ENCODE results near the gene CATSPERZ.
A peak's percentile ranks its signal among the peaks of the same experiment; 100 is the strongest.
"Not testable (repeated sequence)": the region's sequence is repeated elsewhere in the genome, so short reads cannot be mapped to it uniquely, and the experiment has no call there.

Gene CATSPERZ

GRCh38 chr11:64304032-64304315 lies 3.8 kb downstream of the CATSPERZ start:
- Mint-ChIP-seq H3K27ac (peak overlapping the region; percentile 98), H3K4me3 (peak overlapping the region; percentile 90), H3K9me3 (ENCODE audit: low read depth) (no peaks in the 10 kb centered on the region), H3K27me3 (peaks cover 5% of the 10 kb centered on the region), H3K36me3 (peaks cover 2% of the 10 kb centered on the region), H3K4me1 (ENCODE audit: low read depth) (peaks cover 37% of the 10 kb centered on the region)

GRCh38 chr11:64304316-64305072 lies 4.3 kb downstream of the CATSPERZ start:
- Mint-ChIP-seq H3K4me3 (peak overlapping the region; percentile 90), H3K36me3 (peaks cover 2% of the 10 kb centered on the region), H3K4me1 (ENCODE audit: low read depth) (peaks cover 37% of the 10 kb centered on the region), H3K9me3 (ENCODE audit: low read depth) (no peaks in the 10 kb centered on the region), H3K27me3 (peaks cover 5% of the 10 kb centered on the region), H3K27ac (peak overlapping the region; percentile 98)

DNA sequence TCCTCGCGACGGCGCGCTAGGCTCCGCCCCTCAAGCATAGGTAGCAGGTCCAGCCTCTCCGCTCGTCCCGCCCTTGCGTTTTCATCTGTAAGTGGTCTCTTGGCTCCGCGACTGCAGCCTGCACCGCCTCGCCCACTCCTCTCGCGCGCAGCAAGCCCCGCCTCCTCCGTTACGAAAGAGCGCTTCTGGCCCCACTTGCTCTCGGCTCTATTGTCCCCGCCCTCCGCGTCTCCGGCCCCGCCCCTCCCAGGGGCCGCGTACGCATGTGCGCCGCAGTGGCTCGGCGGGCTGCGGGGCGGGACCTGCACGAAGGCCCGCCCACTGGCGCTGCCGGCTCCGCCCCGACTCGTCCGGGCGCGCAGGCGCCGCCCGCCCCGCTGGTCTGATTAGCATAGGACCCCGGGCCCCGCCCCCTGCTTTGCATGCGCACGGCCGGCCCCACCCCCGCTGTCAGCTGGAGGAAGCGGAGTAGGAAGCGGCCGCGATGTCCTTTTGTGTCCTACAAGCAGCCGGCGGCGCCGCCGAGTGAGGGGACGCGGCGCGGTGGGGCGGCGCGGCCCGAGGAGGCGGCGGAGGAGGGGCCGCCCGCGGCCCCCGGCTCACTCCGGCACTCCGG lies 5.0 kb downstream of the CATSPERZ start, which contains the start of gene ESRRA:
Gene ESRRA, plus strand, starts transcription at position 450 of the 616 bp plus-strand sequence. CDS start 1,656 bp downstream, outside the sequence.
- Mint-ChIP-seq H3K9me3 (ENCODE audit: low read depth) (no peaks in the 10 kb centered on the region), H3K36me3 (peaks cover 2% of the 10 kb centered on the region), H3K4me1 (ENCODE audit: low read depth) (peaks cover 39% of the 10 kb centered on the region), H3K4me3 (peak within 1 kb of the TSS; percentile 100), H3K27ac (peak within 1 kb of the TSS; percentile 98), H3K27me3 (peaks cover 3% of the 10 kb centered on the region)

GRCh38 chr11:64305691-64306562 lies 5.8 kb downstream of the CATSPERZ start:
- Mint-ChIP-seq H3K36me3 (peaks cover 2% of the 10 kb centered on the region), H3K27ac (peak overlapping the region; percentile 96), H3K4me1 (ENCODE audit: low read depth) (peaks cover 35% of the 10 kb centered on the region), H3K9me3 (ENCODE audit: low read depth) (no peaks in the 10 kb centered on the region), H3K27me3 (no peaks in the 10 kb centered on the region), H3K4me3 (peak overlapping the region; percentile 100)

GRCh38 chr11:64306563-64306875 lies 6.4 kb downstream of the CATSPERZ start:
- no peaks in the 10 kb centered on the region for H3K9me3 Mint-ChIP-seq (ENCODE audit: low read depth)
- peaks cover 2% of the 10 kb centered on the region for H3K36me3 Mint-ChIP-seq
- H3K27ac Mint-ChIP-seq, result peak overlapping the region; percentile 96
- no peaks in the 10 kb centered on the region for H3K27me3 Mint-ChIP-seq
- peak overlapping the region; percentile 100 for H3K4me3 Mint-ChIP-seq
- H3K4me1 Mint-ChIP-seq (ENCODE audit: low read depth), result peaks cover 35% of the 10 kb centered on the region

GRCh38 chr11:64306876-64307622 lies 6.9 kb downstream of the CATSPERZ start:
- Mint-ChIP-seq H3K27ac (peak overlapping the region; percentile 96), H3K4me1 (ENCODE audit: low read depth) (peaks cover 32% of the 10 kb centered on the region), H3K36me3 (peaks cover 2% of the 10 kb centered on the region), H3K9me3 (ENCODE audit: low read depth) (no peaks in the 10 kb centered on the region), H3K4me3 (peak overlapping the region; percentile 100), H3K27me3 (no peaks in the 10 kb centered on the region)

DNA sequence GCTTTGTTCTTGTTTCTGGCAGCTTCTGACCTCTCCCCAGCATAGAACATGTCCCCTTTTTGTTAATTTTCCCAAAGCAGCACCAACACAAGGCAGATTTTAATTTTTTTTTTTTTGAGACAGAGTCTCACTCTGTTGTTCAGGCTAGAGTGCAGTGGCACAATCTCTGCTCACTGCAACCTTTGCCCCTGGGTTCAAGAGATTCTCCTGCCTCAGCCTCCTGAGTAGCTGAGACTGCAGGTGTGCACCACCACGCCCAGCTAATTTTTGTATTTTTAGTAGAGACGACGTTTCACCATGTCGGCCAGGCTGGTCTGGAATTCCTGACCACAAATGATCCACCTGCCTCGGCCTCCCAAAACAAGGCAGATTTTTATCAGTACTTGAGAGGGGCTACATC lies 7.6 kb downstream of the CATSPERZ start:
- not testable (repeated sequence) for H3K9me3 Mint-ChIP-seq (ENCODE audit: low read depth)

GRCh38 chr11:64312947-64313346 lies 12.8 kb downstream of the CATSPERZ start:
- Mint-ChIP-seq H3K4me1 (ENCODE audit: low read depth) (peaks cover 33% of the 10 kb centered on the region), H3K36me3 (peaks cover 10% of the 10 kb centered on the region), H3K27me3 (no peaks in the 10 kb centered on the region), H3K9me3 (ENCODE audit: low read depth) (no peaks in the 10 kb centered on the region), H3K27ac (peak overlapping the region; percentile 66), H3K4me3 (no peak overlapping the region)

More for the DNA sequence above, 7.6 kb downstream of the CATSPERZ start:
- peak overlapping the region; percentile 78 for H3K27ac Mint-ChIP-seq
- peak overlapping the region; percentile 100 for H3K4me3 Mint-ChIP-seq
- not testable (repeated sequence) for H3K27me3 Mint-ChIP-seq, H3K36me3 Mint-ChIP-seq
- peaks cover 37% of the 10 kb centered on the region for H3K4me1 Mint-ChIP-seq (ENCODE audit: low read depth)

GRCh38 chr11:64313491-64314145 lies 13.5 kb downstream of the CATSPERZ start:
- H3K9me3 Mint-ChIP-seq (ENCODE audit: low read depth), result no peaks in the 10 kb centered on the region
- H3K4me3 Mint-ChIP-seq, result no peak overlapping the region
- no peaks in the 10 kb centered on the region for H3K27me3 Mint-ChIP-seq
- peak overlapping the region; percentile 66 for H3K27ac Mint-ChIP-seq
- H3K4me1 Mint-ChIP-seq (ENCODE audit: low read depth), result peaks cover 33% of the 10 kb centered on the region
- peaks cover 10% of the 10 kb centered on the region for H3K36me3 Mint-ChIP-seq

DNA sequence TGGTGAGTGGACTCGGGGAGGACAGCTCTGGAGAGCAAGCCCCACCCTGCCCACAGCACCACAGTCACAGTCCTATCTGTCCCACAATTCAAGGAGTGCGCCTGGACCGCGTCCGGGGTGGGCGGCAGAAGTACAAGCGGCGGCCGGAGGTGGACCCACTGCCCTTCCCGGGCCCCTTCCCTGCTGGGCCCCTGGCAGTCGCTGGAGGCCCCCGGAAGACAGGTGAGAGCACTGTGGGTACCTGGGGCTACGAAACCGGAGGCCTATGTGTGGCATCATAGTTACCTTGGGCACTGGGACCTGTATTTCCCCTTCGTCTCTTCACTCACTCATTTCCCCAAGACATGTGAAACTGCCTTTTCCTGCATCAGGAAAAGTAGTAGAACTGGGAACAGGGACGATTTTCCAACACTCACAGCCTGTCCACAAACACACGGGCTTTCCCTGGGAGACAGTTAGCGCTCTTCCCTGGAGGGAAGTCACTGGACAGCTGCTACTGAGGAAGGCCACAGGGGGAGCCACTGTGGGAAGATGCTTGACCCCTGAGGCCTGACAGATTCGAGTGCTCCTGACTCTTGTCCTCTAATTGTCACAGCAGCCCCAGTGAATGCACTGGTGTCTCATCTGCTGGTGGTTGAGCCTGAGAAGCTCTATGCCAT lies 14.1 kb downstream of the CATSPERZ start:
- Mint-ChIP-seq H3K27me3 (no peaks in the 10 kb centered on the region), H3K27ac (peak overlapping the region; percentile 66), H3K9me3 (ENCODE audit: low read depth) (no peaks in the 10 kb centered on the region), H3K4me3 (peak overlapping the region; percentile 44), H3K36me3 (peaks cover 10% of the 10 kb centered on the region), H3K4me1 (ENCODE audit: low read depth) (peaks cover 38% of the 10 kb centered on the region)

GRCh38 chr11:64314805-64315561 lies 14.8 kb downstream of the CATSPERZ start:
- peak overlapping the region; percentile 66 for H3K27ac Mint-ChIP-seq
- peak overlapping the region; percentile 60 for H3K4me3 Mint-ChIP-seq
- H3K27me3 Mint-ChIP-seq, result no peaks in the 10 kb centered on the region
- H3K4me1 Mint-ChIP-seq (ENCODE audit: low read depth), result peaks cover 38% of the 10 kb centered on the region
- H3K36me3 Mint-ChIP-seq, result peaks cover 10% of the 10 kb centered on the region
- no peaks in the 10 kb centered on the region for H3K9me3 Mint-ChIP-seq (ENCODE audit: low read depth)

DNA sequence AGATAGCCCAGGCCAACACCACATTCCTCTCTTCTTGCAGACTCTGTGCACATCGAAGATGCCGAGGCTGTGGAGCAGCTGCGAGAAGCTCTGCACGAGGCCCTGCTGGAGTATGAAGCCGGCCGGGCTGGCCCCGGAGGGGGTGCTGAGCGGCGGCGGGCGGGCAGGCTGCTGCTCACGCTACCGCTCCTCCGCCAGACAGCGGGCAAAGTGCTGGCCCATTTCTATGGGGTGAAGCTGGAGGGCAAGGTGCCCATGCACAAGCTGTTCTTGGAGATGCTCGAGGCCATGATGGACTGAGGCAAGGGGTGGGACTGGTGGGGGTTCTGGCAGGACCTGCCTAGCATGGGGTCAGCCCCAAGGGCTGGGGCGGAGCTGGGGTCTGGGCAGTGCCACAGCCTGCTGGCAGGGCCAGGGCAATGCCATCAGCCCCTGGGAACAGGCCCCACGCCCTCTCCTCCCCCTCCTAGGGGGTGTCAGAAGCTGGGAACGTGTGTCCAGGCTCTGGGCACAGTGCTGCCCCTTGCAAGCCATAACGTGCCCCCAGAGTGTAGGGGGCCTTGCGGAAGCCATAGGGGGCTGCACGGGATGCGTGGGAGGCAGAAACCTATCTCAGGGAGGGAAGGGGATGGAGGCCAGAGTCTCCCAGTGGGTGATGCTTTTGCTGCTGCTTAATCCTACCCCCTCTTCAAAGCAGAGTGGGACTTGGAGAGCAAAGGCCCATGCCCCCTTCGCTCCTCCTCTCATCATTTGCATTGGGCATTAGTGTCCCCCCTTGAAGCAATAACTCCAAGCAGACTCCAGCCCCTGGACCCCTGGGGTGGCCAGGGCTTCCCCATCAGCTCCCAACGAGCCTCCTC lies 15.7 kb downstream of the CATSPERZ start:
- peaks cover 39% of the 10 kb centered on the region for H3K4me1 Mint-ChIP-seq (ENCODE audit: low read depth)
- H3K27me3 Mint-ChIP-seq; H3K9me3 Mint-ChIP-seq (ENCODE audit: low read depth): not testable (repeated sequence)

More for the DNA sequence above, 15.7 kb downstream of the CATSPERZ start:
- Mint-ChIP-seq H3K36me3 (peaks cover 10% of the 10 kb centered on the region), H3K27ac (peak overlapping the region; percentile 99), H3K4me3 (peak overlapping the region; percentile 97)

Measured in activated naive CD8-positive, alpha-beta T cell (primary cell).